GM23248 (cell line): ENCODE measurements around the gene IQCN. TPM values are rescaled to one million over a fixed set of nuclear protein-coding genes. Genes with fewer than 3 reads are reported as not detected.

Source experiments
- DNase-seq: peaks from one replicate; pipeline ENCODE4 v3.0.0-alpha.2; 2015
- H2AFZ ChIP-seq: fragments of 200-600 bp; sonication (generic); 2 replicates; pipeline ENCODE4 v1.6.1; 2016; ENCODE audit warnings: antibody characterized with exemption
- H3F3A ChIP-seq: fragments of 200-600 bp; sonication (generic); 2 replicates; pipeline ENCODE4 v1.6.1; 2016; ENCODE audit warnings: mild to moderate bottlenecking, antibody characterized with exemption, mixed run types; ENCODE audit not compliant: insufficient read depth
- H3K27ac ChIP-seq: fragments of 200-600 bp; sonication (generic); 2 replicates; pipeline ENCODE4 v1.5.1; 2016; ENCODE audit warnings: mild to moderate bottlenecking
- H3K27me3 ChIP-seq: fragments of 200-600 bp; sonication (generic); replicated peaks from 2 replicates; pipeline ENCODE4 v1.6.1; 2016; ENCODE audit warnings: mild to moderate bottlenecking; ENCODE audit not compliant: insufficient read depth
- H3K36me3 ChIP-seq: fragments of 200-600 bp; sonication (generic); 2 replicates; pipeline ENCODE4 v1.6.1; 2016; ENCODE audit warnings: low read depth, mild to moderate bottlenecking
- H3K4me1 ChIP-seq: fragments of 200-600 bp; sonication (generic); 2 replicates; pipeline ENCODE4 v1.6.1; 2016; ENCODE audit warnings: mild to moderate bottlenecking; ENCODE audit not compliant: insufficient read depth
- H3K4me2 ChIP-seq: fragments of 200-600 bp; sonication (generic); one replicate; pipeline ENCODE4 v1.6.1; 2016; ENCODE audit warnings: mild to moderate bottlenecking; ENCODE audit not compliant: unreplicated experiment
- H3K4me3 ChIP-seq: fragments of 200-600 bp; sonication (generic); 2 replicates; pipeline ENCODE4 v1.5.1; 2016; ENCODE audit warnings: mild to moderate bottlenecking
- H3K79me2 ChIP-seq: fragments of 200-600 bp; sonication (generic); 2 replicates; pipeline ENCODE4 v1.6.1; 2016; ENCODE audit warnings: mild to moderate bottlenecking; ENCODE audit not compliant: insufficient read depth
- H3K9ac ChIP-seq: fragments of 200-600 bp; sonication (generic); 2 replicates; pipeline ENCODE4 v1.6.1; 2016; ENCODE audit warnings: mild to moderate bottlenecking
- H3K9me2 ChIP-seq: fragments of 200-600 bp; sonication (generic); 2 replicates; pipeline ENCODE4 v1.6.1; 2016; ENCODE audit warnings: mixed run types, mild to moderate bottlenecking, moderate library complexity; ENCODE audit not compliant: insufficient read depth
- H3K9me3 ChIP-seq: fragments of 200-600 bp; sonication (generic); one replicate; pipeline ENCODE4 v1.6.1; 2017; ENCODE audit warnings: low read depth
- H4K20me1 ChIP-seq: fragments of 200-600 bp; sonication (generic); 2 replicates; pipeline ENCODE4 v1.6.0; 2016; ENCODE audit not compliant: insufficient read depth
- EZH2 ChIP-seq: fragments of 200-600 bp; sonication (generic); IDR thresholded peaks from 2 replicates; pipeline ENCODE4 v1.6.1; 2018; ENCODE audit warnings: antibody characterized with exemption, mild to moderate bottlenecking; ENCODE audit not compliant: insufficient read depth, poor library complexity, severe bottlenecking
- EZH2phosphoT487 ChIP-seq: fragments of 200-600 bp; sonication (generic); IDR thresholded peaks from 2 replicates; pipeline ENCODE4 v1.6.1; 2018; ENCODE audit warnings: antibody characterized with exemption, moderate library complexity, mild to moderate bottlenecking, low read depth; ENCODE audit not compliant: insufficient read depth
- WGBS, 2 experiments: methylation state at CpG; one replicate each; pipeline ENCODE4 v1.1.6; 2015 to 2017; ENCODE audit warnings: low lambda C conversion rate in 2 of 2, low coverage in 1 of 2; ENCODE audit errors: missing lambda C conversion rate in 2 of 2; 5-methylcytosine and 5-hydroxymethylcytosine counted together
- in situ Hi-C: fragments of 300-500 bp; cut with MboI; formaldehyde crosslinking; loops from 2 replicates; pipeline ENCODE4 v1.15.0; 2020
- polyA plus RNA-seq: library from polyadenylated mRNA; unstranded; fragments of >200 nt; fragmentation: Nextera tagmentation; extraction: Ambion mirVana; gene quantifications from 2 replicates; pipeline ENCODE4 v1.2.1, GENCODE V29; 2016
- total RNA-seq: library from RNA; depleted of rRNA; stranded (reverse); fragments of >200 nt; shearing (Covaris generic); gene quantifications from 2 replicates; pipeline ENCODE4 v1.2.3, GENCODE V29; 2014

Gene IQCN
- total and polyA plus RNA-seq, 2 experiments from 2014 or later: 0.11 to 0.16 TPM

GRCh38 chr19:18231775-18232174 is 42.5 kb downstream of the IQCN start:
- TF ChIP-seq EZH2phosphoT487: no peak
- no peak for TF ChIP-seq EZH2
- H2AFZ ChIP-seq: no peak overlapping the region
- H3K9ac ChIP-seq: no peak overlapping the region
- H3K9me3 ChIP-seq: no peaks in the 10 kb centered on the region
- no peaks in the 10 kb centered on the region for H4K20me1 ChIP-seq
- H3K79me2 ChIP-seq: no peaks in the 10 kb centered on the region
- H3K4me3 ChIP-seq: no peak overlapping the region
- in situ Hi-C loops: no loop called here
- H3K27ac ChIP-seq: no peak overlapping the region
- no peaks in the 10 kb centered on the region for H3K36me3 ChIP-seq
- H3K9me2 ChIP-seq: no peaks in the 10 kb centered on the region
- peaks cover 12% of the 10 kb centered on the region for H3K27me3 ChIP-seq
- no peak overlapping the region for H3K4me2 ChIP-seq
- no peak for DNase-seq
- no peaks in the 10 kb centered on the region for H3K4me1 ChIP-seq
- 11% methylated on average over 4 of the region's 4 CpGs for WGBS, 2 experiments
- H3F3A ChIP-seq: no peaks in the 10 kb centered on the region

GRCh38 chr19:18230941-18231734 is 43.1 kb downstream of the IQCN start:
- TF ChIP-seq EZH2phosphoT487: no peak
- no peak for TF ChIP-seq EZH2
- WGBS, 2 experiments: 50 to 51% methylated on average over 17 to 18 of the region's 18 CpGs
- in situ Hi-C loops: no loop called here
- H3K9me3 ChIP-seq: no peaks in the 10 kb centered on the region
- H3K27me3 ChIP-seq: peaks cover 12% of the 10 kb centered on the region
- no peaks in the 10 kb centered on the region for H3K36me3 ChIP-seq
- no peaks in the 10 kb centered on the region for H3K9me2 ChIP-seq
- no peaks in the 10 kb centered on the region for H3K4me1 ChIP-seq
- H3F3A ChIP-seq: no peaks in the 10 kb centered on the region
- H3K27ac ChIP-seq: no peak overlapping the region
- H3K4me2 ChIP-seq: no peak overlapping the region
- no peak overlapping the region for H3K4me3 ChIP-seq
- no peaks in the 10 kb centered on the region for H4K20me1 ChIP-seq
- H2AFZ ChIP-seq: no peak overlapping the region
- H3K79me2 ChIP-seq: no peaks in the 10 kb centered on the region
- no peak overlapping the region for H3K9ac ChIP-seq
- DNase-seq: peak; percentile 23

GRCh38 chr19:18229915-18230314 is 44.3 kb downstream of the IQCN start:
- Histone ChIP-seq H3K27ac (no peak overlapping the region), H3K9me3 (no peaks in the 10 kb centered on the region), H3K9me2 (no peaks in the 10 kb centered on the region), H3K4me1 (no peaks in the 10 kb centered on the region), H4K20me1 (no peaks in the 10 kb centered on the region), H2AFZ (no peak overlapping the region), H3K9ac (no peak overlapping the region), H3K4me2 (no peak overlapping the region), H3K27me3 (peaks cover 12% of the 10 kb centered on the region), H3F3A (no peaks in the 10 kb centered on the region), H3K79me2 (no peaks in the 10 kb centered on the region), H3K36me3 (no peaks in the 10 kb centered on the region), H3K4me3 (no peak overlapping the region)
- TF ChIP-seq EZH2phosphoT487: no peak
- no peak for TF ChIP-seq EZH2
- in situ Hi-C loops: no loop called here
- WGBS, 2 experiments: 36 to 39% methylated on average over 4 of the region's 4 CpGs
- DNase-seq: no peak

- no peak for DNase-seq
- no peak overlapping the region for H3K9ac ChIP-seq
- H2AFZ ChIP-seq: no peak overlapping the region
- no peak overlapping the region for H3K4me3 ChIP-seq
- H3K36me3 ChIP-seq: no peaks in the 10 kb centered on the region
- no peaks in the 10 kb centered on the region for H3K9me3 ChIP-seq
- no peaks in the 10 kb centered on the region for H4K20me1 ChIP-seq
- H3F3A ChIP-seq: no peaks in the 10 kb centered on the region
- H3K79me2 ChIP-seq: no peaks in the 10 kb centered on the region
- TF ChIP-seq EZH2: no peak
- no peak for TF ChIP-seq EZH2phosphoT487
- H3K4me2 ChIP-seq: no peak overlapping the region
- WGBS, 2 experiments: 32 to 41% methylated on average over 5 of the region's 5 CpGs
- H3K9me2 ChIP-seq: no peaks in the 10 kb centered on the region
- no peaks in the 10 kb centered on the region for H3K4me1 ChIP-seq
- H3K27me3 ChIP-seq: peaks cover 12% of the 10 kb centered on the region
- no peak overlapping the region for H3K27ac ChIP-seq
- in situ Hi-C loops: no loop called here
Measured at GRCh38 chr19:18229474-18229873, 44.8 kb downstream of the IQCN start.
